ENCODE results near the gene P3H2. TPM values are rescaled to one million over a fixed set of nuclear protein-coding genes. Genes with fewer than 3 reads are reported as not detected.
"Not testable (repeated sequence)": the region's sequence is repeated elsewhere in the genome, so short reads cannot be mapped to it uniquely, and the experiment has no call there.

Gene P3H2
- total RNA-seq, 4 donors from 2014 or later, result 3.4 to 11.7 (median 7.4) TPM

DNA sequence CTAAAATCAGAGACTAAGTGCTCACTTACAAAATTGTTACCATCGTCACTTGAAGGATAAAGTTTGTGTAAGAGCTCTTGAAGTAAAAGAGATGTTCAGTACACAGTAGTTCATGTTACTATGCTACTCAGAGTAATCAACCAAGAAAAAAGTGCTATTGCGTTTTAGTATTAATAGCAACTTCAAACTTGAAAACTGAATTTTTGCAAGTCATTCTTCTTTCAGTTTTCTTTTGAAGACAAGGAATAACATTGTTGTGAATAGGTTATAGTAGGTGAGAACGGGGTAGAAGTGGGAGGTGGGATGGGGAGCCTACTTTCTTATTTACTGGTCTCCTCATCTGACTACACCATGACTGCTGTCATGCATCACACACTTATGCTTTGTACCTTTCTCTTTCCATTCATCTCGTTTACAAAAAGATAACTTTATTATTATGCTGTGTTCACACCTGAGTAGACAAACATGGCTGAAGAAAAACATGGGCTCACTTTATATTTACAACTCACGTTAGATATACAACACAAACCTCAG lies 39.3 kb upstream of the P3H2 start:
- DNase-seq (ENCODE audit: low spot score) (no peak), ATAC-seq (ENCODE audit: low FRiP score) (no peak)
- TF ChIP-seq, protein P1, sequence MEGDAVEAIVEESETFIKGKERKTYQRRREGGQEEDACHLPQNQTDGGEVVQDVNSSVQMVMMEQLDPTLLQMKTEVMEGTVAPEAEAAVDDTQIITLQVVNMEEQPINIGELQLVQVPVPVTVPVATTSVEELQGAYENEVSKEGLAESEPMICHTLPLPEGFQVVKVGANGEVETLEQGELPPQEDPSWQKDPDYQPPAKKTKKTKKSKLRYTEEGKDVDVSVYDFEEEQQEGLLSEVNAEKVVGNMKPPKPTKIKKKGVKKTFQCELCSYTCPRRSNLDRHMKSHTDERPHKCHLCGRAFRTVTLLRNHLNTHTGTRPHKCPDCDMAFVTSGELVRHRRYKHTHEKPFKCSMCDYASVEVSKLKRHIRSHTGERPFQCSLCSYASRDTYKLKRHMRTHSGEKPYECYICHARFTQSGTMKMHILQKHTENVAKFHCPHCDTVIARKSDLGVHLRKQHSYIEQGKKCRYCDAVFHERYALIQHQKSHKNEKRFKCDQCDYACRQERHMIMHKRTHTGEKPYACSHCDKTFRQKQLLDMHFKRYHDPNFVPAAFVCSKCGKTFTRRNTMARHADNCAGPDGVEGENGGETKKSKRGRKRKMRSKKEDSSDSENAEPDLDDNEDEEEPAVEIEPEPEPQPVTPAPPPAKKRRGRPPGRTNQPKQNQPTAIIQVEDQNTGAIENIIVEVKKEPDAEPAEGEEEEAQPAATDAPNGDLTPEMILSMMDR (IDR thresholded peaks at IDR 0.05), result no peak

DNA sequence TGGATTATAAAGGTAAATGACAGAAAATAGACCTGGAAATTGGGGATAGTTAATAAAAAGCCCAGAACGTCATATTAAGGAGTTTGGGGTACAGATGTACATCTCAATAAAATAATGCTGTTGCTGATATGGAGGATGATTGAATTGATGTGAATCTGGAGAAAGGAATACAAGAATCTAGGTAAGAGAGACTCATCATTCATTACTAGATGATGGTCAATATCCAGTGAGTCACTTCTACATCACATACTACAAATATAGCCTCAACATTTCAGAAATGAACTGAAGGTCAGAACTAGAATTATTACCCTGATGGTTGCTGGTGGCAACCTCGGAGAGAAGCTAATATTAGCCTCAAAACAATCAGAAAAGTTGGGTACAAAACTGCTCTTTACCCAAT lies 37.6 kb upstream of the P3H2 start:
- DNase-seq (ENCODE audit: low spot score) (no peak), ATAC-seq (ENCODE audit: low FRiP score) (no peak)
- TF ChIP-seq, protein P1 (IDR thresholded peaks at IDR 0.05), result no peak

DNA sequence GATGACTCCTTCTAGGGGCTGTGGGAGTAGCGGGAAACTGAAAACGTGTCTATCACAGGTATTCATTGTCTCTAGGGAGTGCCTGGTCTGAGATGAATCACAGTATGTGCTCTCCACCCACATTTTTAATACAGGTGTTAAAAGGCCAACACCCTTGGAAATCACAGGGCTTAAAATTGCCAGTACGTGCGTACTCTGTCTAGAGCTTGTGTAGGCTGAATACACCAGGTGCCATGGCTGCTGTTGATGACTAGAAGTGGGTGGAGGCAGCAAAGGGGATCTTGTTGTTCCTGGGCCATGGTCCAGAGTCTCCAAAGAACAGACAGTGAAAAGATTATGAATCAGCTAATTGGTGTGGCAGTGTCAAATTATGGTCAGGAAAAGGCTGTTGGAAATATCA lies 35.1 kb upstream of the P3H2 start:
- TF ChIP-seq, protein P1 (IDR thresholded peaks at IDR 0.05), result no peak

DNA sequence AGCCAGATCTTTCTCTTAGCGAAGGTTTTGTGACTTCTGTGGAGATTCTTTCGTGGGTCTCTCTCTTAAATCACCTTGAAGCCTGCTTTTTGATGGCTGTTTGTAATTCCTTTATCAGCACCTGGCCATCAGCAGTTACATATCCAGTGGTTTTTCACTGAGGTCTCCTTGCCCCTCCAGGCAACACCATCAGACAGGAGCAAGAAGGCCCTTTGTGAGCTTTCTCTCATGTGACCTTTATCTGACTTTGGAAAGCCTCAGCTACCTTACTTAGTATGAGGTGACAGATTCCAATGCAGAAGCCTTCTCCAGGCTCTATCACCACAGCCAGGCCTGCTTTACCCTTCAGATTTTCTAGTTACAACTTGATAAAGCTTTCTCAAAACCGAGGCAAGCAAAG lies 30.0 kb upstream of the P3H2 start:
- TF ChIP-seq, protein P1 (IDR thresholded peaks at IDR 0.05), result no peak
- ATAC-seq (ENCODE audit: low FRiP score), result no peak

More for the DNA sequence above, 35.1 kb upstream of the P3H2 start:
- DNase-seq (ENCODE audit: low spot score), result no peak
- ATAC-seq (ENCODE audit: low FRiP score), result no peak

DNA sequence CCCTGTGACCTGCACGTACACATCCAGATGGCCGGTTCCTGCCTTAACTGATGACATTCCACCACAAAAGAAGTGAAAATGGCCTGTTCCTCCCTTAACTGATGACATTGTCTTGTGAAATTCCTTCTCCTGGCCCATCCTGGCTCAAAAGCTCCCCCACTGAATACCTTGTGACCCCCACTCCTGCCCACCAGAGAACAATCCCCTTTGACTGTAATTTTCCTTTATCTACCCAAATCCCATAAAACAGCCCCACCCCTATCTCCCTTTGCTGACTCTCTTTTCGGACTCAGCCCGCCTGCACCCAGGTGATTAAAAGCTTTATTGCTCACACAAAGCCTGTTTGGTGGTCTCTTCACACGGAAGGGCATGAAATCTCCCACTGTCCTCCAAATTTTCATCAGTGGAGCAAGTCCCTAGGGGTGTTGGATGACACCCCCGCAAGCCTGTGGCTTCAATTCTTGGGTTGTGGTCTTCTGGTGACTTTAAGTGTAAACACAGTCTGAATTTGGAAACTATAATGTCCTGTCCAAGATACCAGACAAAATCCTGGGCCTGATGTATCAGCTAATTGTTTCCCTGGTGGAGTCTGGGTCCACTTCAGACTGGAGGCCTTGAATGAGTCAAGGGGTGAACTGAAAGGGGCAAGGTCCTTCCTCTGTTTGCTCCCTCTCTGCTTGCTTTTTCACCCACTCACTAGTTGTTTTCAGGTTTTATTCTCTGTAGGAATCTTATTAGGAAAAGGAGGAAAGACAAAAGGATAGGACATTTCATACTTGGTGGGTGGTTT lies 29.3 kb upstream of the P3H2 start:
- not testable (repeated sequence) for ATAC-seq (ENCODE audit: low FRiP score); DNase-seq (ENCODE audit: low spot score)

More for the DNA sequence above, 30.0 kb upstream of the P3H2 start:
- DNase-seq (ENCODE audit: low spot score), result no peak

DNA sequence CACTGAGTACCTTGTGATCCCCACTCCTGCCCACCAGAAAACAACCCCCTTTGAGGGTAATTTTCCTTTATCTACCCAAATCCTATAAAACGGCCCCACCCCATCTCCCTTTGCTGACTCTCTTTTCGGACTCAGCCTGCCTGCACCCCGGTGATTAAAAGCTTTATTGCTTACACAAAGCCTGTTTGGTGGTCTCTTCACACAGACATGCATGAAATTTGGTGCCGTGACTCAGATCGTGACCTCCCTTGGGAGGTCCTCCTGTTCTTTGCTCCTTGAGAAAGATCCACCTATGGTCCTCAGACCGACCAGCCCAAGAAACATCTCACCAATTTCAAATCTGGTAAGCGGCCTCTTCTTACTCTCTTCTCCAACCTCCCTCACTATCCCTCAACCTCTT lies 24.1 kb upstream of the P3H2 start:
- not testable (repeated sequence) for ATAC-seq (ENCODE audit: low FRiP score); DNase-seq (ENCODE audit: low spot score)

DNA sequence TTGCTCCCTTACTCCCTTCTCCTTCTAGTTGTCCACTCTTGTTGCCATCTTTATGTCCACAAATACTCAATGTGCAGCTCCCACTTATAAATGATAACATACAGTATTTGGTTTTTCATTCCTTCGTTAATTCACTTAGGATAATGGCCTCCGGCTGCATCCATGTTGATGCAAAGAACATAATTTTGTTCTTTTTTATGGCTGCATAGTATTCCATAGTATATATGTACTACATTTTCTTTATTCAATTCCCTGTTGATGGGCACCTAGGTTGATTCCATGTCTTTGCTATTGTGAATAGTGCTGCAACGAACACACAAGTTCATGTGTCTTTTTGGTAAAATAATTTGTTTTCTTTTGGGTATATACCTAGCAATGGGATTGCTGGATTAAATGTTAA lies 21.3 kb upstream of the P3H2 start:
- ATAC-seq (ENCODE audit: low FRiP score), result no peak
- no peak for DNase-seq (ENCODE audit: low spot score)
- TF ChIP-seq, protein P1 (IDR thresholded peaks at IDR 0.05), result no peak

DNA sequence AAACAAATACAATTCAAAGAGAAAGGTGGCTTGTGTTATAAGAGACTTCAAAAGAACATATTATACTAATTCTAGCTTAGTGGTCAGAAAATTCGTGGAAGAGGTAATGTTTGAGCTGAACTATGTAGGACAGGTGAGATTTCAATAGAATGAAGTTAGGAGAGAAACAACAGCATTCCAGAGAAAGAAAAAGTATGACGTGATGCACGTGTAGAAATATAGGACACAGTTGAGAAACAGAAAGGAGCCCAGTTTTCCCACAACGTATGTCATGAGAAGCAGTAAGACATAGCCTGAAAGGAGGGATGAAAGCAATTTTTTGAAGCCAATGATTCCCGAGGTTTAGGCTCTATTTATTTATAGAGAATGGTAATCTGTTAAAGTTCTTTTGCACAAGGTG lies 18.7 kb upstream of the P3H2 start:
- TF ChIP-seq, protein P1 (IDR thresholded peaks at IDR 0.05), result no peak
- no peak for DNase-seq (ENCODE audit: low spot score)
- no peak for ATAC-seq (ENCODE audit: low FRiP score)

Measured in omental fat pad (tissue), 4 donors.